ENCODE results near the gene NKX3-2.

Gene NKX3-2

GRCh38 chr4:13530823-13531624 is 13.3 kb downstream of the NKX3-2 start:
- DNase-seq, result peak; percentile 66

GRCh38 chr4:13529128-13529919 is 15.0 kb downstream of the NKX3-2 start:
- peak; percentile 38 for DNase-seq

- no peak for DNase-seq
Measured at GRCh38 chr4:13528821-13529127, 15.5 kb downstream of the NKX3-2 start.

- DNase-seq, result peak; percentile 49
Measured at GRCh38 chr4:13527981-13528820, 16.1 kb downstream of the NKX3-2 start.

- peak; percentile 49 for DNase-seq
Measured at GRCh38 chr4:13527192-13527980, 16.9 kb downstream of the NKX3-2 start.

GRCh38 chr4:13526658-13527057 is 17.6 kb downstream of the NKX3-2 start:
- DNase-seq, result no peak

- peak; percentile 57 for DNase-seq
Measured at GRCh38 chr4:13525606-13526281, 18.6 kb downstream of the NKX3-2 start.

- DNase-seq, result peak; percentile 70
Measured at GRCh38 chr4:13524504-13525243, 19.6 kb downstream of the NKX3-2 start.

GRCh38 chr4:13523591-13524503 is 20.5 kb downstream of the NKX3-2 start:
- DNase-seq, result peak; percentile 38

GRCh38 chr4:13523105-13523477 is 21.2 kb downstream of the NKX3-2 start:
- DNase-seq, result peak; percentile 27

GRCh38 chr4:13522282-13523104 is 21.8 kb downstream of the NKX3-2 start:
- peak; percentile 50 for DNase-seq

- DNase-seq, result peak; percentile 32
Measured at GRCh38 chr4:13521047-13521446, 23.3 kb downstream of the NKX3-2 start.

- no peak for DNase-seq
Measured at GRCh38 chr4:13516315-13516860, 27.9 kb downstream of the NKX3-2 start.

- DNase-seq, result no peak
Measured at GRCh38 chr4:13515268-13515667, 29.0 kb downstream of the NKX3-2 start.

- DNase-seq, result no peak
Measured at GRCh38 chr4:13514722-13515121, 29.6 kb downstream of the NKX3-2 start.

- DNase-seq, result no peak
Measured at GRCh38 chr4:13511101-13511500, 33.2 kb downstream of the NKX3-2 start.

GRCh38 chr4:13509442-13509841 is 34.9 kb downstream of the NKX3-2 start:
- DNase-seq, result no peak

- no peak for DNase-seq
Measured at GRCh38 chr4:13504374-13504773, 39.9 kb downstream of the NKX3-2 start.

GRCh38 chr4:13498469-13498868 is 45.8 kb downstream of the NKX3-2 start:
- DNase-seq, result no peak

Measured in islet precursor cell (in vitro differentiated cells).